HG02973 (cell line): Measurements from ENCODE around the gene PSME2.

ENCODE experiments used
- ATAC-seq: cut with Tn5 transposase; IDR thresholded peaks from one replicate; pipeline ENCODE4 v1.9.1; 2021; ENCODE audit warnings: moderate library complexity; ENCODE audit not compliant: unreplicated experiment

PSME2 gene

DNA sequence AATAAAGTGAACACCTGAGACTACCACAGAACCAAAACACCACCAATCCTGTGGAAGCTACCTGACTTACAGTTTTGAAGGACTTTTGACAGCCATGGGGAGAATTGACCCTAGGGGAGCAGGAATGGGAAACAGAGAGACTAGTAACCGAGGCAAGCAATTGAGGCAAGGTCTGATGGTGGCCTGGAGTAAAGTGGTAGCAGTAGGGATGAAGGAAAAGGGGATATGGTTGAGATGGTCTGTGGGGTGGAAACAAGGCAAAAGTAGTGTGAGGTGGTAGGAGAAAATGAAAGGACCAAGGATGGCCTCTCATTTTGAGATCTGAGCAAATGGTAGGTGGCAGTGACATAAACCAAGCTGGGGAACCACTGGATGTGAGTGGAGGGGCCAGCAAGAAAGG is 10.4 kb upstream of the PSME2 start:
- no peak for ATAC-seq

DNA sequence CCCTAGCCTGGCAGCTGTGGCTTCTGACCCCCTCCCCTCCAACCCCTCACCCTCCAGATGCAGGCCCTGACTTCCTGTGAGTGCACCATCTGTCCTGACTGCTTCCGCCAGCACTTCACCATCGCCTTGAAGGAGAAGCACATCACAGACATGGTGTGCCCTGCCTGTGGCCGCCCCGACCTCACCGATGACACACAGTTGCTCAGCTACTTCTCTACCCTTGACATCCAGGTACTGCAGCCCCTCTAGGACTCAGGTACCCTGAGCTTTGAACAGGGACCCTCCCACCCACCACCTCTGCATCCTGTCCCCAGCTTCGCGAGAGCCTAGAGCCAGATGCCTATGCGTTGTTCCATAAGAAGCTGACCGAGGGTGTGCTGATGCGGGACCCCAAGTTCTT is 8.7 kb upstream of the PSME2 start:
- ATAC-seq: no peak

DNA sequence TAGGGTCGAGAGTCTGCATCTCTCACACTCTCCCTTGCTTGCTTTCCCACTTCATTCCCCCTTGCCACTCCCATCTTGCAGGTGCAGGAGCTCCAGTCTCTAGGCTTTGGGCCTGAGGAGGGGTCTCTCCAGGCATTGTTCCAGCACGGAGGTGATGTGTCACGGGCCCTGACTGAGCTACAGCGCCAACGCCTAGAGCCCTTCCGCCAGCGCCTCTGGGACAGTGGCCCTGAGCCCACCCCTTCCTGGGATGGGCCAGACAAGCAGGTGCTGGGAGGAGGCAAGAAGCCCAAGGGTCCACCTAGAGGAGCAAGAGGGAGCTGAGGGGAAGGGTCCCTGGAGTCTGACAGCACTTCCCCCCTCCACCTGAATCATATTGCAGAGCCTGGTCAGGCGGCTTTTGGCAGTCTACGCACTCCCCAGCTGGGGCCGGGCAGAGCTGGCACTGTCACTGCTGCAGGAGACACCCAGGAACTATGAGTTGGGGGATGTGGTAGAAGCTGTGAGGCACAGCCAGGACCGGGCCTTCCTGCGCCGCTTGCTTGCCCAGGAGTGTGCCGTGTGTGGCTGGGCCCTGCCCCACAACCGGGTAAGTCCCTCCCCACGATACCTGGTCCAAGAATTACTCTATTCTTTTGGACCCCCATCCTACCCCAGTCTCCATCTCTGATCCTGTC is 5.1 kb upstream of the PSME2 start:
- ATAC-seq: no peak

DNA sequence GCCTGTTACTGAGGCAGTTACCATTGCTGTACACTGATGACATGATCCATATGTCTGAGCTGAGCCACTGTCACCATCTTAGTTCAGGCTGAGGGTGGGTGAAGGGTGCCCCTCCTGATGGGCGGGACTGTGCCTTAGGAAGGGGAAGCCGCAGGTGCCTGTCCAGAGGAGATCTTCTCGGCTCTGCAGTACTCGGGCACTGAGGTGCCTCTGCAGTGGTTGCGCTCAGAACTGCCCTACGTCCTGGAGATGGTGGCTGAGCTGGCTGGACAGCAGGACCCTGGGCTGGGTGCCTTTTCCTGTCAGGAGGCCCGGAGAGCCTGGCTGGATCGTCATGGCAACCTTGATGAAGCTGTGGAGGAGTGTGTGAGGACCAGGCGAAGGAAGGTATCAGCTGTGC is 4.6 kb upstream of the PSME2 start:
- no peak for ATAC-seq

DNA sequence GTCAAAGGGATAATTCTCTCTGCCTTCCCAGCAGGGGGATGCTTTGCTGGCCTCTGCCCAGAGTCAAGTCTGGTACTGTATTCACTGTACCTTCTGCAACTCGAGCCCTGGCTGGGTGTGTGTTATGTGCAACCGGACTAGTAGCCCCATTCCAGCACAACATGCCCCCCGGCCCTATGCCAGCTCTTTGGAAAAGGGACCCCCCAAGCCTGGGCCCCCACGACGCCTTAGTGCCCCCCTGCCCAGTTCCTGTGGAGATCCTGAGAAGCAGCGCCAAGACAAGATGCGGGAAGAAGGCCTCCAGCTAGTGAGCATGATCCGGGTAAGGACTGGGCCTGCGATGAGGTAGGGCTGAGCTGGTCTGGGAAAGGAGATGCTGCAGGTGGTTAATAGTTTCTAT is 4.2 kb upstream of the PSME2 start:
- ATAC-seq: no peak

DNA sequence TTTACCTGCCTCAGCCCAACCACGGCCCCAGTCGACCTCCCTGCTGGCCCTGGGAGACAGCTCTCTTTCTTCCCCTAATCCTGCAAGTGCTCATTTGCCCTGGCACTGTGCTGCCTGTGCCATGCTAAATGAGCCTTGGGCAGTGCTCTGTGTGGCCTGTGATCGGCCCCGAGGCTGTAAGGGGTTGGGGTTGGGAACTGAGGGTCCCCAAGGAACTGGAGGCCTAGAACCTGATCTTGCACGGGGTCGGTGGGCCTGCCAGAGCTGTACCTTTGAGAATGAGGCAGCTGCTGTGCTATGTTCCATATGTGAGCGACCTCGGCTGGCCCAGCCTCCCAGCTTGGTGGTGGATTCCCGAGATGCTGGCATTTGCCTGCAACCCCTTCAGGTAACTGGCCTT is 3.7 kb upstream of the PSME2 start:
- no peak for ATAC-seq

DNA sequence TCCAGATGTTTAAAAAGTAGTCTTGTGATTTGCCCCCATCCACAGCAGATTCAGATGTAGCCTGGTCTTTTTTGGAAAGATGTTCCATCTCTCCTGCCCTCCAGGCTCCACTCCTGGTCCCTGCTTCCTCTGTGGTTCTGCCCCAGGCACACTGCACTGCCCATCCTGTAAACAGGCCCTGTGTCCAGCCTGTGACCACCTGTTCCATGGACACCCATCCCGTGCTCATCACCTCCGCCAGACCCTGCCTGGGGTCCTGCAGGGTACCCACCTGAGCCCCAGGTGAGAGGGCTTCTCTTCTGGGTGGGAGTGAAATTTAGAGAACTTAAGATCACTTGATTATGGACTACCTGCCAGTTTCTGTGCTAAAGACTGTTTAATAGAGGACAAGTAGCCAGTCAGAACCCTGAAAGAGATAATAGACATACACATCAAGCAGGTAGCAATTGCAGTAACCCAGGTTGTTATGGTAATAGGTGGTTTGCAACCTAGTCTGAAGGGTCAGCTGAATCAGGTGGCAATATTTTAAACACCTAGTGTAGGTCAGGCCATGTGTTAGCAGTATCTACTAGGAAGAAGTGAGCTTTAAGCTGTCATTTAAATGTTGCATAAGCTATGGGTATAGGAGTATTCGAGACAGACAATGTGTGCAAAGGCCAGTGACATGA is 3.0 kb upstream of the PSME2 start:
- no peak for ATAC-seq

DNA sequence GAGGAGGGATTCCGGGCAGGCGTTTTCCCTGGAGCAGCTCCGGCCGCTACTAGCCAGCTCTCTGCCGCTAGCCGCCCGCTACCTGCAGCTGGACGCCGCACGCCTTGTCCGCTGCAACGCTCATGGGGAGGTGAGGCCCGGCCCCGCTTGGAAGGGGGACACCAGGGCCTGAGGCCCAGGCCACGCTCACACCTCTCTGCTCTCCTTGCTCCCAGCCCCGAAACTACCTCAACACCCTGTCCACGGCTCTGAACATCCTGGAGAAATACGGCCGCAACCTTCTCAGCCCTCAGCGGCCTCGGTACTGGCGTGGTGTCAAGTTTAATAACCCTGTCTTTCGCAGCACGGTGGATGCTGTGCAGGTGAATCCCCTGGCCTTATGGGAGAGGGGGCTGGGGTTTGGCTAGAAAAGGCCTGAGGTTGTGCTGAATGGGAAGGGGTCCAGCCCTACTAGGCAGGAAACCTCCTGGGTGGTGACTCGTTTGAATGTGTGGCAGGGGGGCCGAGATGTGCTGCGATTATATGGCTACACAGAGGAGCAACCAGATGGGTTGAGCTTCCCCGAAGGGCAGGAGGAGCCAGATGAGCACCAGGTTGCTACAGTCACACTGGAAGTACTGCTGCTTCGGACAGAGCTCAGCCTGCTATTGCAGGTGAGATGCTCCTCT is 1.5 kb upstream of the PSME2 start:
- no peak for ATAC-seq

DNA sequence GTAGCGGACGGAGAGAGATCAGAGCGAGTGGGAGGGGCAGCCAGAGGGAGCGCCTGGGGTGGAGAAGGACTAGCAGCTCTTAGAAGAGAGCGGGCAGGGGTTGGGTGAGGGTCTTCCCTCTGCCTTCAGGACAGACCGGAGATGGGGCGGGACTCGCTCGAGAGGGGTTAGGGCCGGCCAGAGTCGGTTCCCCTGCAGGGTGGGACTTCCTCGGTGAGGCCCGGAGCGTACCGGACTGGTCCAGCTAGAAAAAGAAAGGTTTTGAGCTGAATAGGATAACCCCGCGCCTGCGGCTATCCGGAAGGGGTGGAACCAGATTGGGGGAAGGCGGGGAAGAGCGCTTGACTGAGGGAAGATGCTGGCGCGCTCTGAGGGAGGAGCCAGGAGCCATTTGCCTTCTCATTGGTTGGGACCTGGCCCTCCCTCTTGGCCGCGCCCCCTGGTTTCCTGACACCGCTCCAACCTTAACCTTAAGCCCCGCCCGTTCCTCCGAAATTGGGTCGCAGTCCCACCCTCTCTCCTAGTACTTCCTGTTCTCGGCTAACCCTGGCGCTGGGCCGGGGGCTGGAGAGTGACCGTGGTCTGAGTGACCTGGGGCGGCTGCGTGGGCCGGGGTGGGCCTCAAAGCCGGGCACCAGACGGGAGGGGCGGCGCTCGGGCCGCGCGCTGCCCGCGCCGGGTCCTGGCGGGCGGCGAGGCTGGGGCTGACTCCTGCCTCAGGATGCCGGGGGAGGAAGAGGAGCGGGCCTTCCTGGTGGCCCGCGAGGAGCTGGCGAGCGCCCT is 759 bp upstream of the PSME2 start, which contains the start of gene RNF31:
Gene RNF31, plus strand, starts transcription at position 521 of the 783 bp plus-strand sequence. Its CDS starts 201 bp downstream, at position 722.
- peak; percentile 77 for ATAC-seq

DNA sequence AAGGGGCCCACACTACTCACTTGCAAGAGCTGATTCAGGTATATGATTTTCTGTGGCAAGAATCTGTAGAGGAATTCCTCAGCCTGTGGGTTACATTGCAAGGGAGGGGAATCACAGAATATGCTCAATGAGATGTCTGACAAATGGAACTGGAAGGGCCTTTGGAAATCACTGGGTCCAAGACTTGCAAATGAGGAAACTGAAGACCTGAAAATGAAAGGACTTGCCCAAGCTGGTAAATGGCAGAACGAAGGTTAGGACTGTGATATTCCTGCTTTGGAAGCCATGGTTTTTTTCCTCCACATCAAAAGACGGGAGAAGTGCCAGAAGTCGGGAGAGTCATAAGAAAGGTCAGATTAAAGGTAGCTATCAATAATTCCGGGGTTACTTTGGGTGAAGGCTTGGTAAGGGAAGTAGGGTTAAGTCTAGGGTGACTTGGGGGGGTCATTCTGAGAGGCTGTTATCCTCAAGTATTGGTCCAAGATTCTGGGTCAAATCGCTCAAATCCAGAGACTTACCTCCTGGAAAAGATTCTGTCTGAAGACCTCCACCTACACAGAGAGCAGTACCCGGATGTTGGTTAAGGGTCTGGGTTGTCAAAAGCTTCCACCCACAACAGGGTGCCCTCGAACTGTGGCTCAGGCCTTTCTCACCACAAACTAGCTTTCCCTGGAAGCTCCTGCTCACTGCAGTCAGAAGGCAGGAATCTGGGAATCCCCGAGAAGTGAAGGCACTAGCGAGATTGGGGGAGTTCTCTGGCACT is 539 bp downstream of the PSME2 start:
- no peak for ATAC-seq

DNA sequence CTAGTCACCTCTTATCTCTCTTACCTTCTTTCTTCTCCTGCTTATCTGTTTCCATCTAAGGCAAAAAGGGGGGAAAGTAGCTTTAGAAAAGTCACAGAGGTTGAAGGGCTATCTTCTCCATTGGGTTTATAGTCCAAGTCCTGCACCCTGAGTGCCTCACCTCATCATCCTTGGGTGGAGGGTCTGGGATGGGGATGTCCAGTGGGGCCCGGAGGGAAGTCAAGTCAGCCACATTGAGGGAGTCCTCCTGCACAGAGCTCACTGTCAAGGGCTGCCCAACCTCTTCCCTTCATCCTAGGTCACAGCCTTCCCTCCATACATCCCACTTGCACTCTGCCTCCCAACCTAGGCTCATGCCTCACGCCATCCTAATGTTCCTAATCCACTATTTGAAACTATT is 1.2 kb downstream of the PSME2 start:
- ATAC-seq: no peak

DNA sequence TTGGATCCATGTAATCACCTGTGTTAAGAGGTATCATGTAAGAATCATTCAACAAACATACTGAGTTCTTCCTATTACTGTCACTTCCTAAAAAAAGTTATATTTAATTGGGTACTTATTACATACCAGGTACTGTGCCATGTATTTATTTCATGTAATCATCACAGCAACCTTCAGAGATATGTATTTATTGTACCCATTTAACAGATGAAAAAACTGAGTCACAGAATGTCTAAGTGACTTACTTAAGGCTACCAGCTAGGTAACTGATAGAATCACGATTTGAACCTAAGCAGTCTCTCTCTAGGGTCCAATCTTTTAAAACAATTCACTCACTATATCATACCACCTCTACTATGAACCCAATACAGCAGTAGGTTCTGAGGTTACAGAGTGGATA is 2.0 kb downstream of the PSME2 start:
- no peak for ATAC-seq

DNA sequence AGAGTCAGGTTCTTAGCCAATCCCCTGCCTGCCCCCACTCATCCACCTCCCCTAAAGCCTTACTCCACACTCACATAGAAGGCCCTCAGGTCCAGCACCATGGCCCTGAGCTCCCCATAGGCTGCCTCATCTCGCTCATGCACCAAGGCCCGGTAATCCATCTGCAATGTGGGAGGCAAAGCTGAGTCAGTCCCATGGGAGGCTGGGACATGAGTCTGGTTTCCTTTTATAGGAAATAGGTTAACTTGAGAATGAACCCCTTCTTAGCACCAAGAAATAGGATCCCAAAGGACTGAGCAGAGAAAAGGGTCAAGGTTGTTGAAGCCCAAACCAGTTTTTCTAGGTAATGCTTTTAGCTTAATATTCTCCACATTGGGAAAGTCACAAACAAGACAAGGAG is 2.9 kb downstream of the PSME2 start:
- no peak for ATAC-seq

DNA sequence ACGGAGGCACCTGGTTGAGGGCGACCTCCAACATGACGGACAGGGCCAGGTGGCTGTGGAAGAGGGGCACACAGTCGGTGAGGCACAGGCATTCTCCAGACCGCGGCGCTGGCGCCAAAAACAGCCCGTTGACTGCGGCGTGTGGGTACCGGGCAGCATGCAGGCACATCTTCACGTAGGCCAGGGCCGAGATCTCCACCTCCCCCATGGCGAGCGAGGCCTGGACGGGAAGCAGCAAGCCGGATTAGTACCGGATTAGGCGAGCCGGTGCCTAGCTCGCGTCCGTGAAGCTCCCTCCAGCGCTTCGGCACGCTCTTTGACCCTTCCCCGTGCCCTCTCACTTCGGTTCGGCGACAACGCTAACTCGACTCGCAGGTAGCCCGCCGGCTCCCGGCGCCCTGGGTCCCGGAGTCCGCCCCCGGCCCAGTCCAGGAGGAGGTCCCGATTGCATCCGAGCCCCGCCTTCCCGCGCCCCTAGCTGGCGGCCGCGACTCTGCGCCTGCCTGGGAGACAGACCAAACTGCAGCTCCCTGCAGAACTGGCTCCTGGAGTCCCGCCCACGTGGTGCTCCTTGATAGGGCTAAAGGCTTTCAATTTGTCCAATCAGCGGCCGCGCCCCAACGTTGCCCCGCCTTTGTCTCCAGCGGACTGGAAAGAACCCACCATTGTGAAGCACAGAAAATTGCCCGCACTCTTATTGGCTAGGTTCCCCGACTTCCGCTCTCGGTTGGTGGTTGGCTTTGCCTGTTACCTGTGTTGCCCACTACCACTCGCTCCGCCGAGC is 5.1 kb downstream of the PSME2 start, which contains the start of gene EMC9:
Gene EMC9, minus strand, starts transcription at position 495 of the 784 bp plus-strand sequence. Its CDS starts 287 bp downstream, at position 208.
- peak; percentile 74 for ATAC-seq

DNA sequence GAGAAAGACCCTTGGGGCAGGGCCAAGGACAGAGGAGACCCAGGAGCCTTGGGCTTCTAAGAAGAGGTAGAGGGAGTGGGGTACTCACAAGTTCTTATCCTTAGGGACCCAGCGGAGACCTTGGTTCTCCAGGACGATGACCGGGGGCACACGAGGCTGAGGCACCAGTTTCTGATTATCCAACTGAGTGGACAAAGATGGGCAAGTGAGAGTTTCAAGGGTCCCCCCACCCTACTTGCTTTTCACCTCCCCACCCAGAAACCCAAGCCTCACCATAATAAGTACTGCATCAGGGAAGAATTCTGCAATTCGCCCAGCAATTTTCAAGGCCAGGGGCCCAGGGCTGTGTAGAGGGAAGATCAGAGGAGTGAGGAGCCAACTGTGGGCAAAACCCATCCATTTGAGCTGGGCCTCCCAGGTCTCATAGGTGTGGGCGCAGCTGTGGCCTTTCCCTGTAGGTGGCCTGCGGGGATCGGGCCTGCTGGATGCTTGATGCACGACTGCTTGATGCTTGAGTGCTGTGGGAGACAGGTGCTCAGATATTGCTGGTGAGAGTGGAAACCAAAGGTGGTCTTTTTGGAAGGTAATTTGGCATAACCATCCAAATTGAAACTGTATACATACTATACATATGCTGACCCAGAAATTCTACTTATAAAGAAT is 7.0 kb downstream of the PSME2 start:
- ATAC-seq: no peak

DNA sequence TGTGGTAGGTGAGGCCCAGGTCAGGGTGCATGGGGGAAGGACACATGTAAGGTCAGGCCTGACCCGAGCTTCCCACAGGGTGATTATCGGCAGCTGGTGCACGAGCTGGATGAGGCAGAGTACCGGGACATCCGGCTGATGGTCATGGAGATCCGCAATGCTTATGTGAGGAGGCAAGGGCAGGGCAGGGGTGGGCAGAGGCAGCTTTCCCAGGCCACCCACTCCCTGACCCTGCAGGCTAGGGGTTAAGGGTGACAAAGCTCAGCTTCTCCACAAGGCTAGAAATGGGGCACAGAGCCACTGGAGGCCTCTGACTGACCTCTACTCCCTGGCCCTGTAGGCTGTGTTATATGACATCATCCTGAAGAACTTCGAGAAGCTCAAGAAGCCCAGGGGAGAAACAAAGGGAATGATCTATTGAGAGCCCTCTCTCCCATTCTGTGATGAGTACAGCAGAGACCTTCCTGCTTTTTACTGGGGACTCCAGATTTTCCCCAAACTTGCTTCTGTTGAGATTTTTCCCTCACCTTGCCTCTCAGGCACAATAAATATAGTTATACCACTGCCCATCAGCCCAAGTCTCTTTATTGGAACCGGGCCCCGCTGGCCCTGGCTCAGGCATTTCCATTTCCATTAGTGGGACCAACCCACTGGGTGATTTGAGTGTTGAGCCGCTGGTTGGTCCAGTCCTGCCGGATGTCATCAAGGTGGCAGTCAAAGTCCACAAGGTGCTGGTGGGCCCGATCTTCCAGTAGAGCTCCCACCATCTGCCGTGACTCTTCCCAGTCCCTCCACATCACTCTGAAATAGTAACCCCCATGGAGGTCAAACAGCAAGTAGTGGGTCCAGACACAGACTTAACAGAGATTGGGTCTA is 7.8 kb downstream of the PSME2 start:
- ATAC-seq: no peak

DNA sequence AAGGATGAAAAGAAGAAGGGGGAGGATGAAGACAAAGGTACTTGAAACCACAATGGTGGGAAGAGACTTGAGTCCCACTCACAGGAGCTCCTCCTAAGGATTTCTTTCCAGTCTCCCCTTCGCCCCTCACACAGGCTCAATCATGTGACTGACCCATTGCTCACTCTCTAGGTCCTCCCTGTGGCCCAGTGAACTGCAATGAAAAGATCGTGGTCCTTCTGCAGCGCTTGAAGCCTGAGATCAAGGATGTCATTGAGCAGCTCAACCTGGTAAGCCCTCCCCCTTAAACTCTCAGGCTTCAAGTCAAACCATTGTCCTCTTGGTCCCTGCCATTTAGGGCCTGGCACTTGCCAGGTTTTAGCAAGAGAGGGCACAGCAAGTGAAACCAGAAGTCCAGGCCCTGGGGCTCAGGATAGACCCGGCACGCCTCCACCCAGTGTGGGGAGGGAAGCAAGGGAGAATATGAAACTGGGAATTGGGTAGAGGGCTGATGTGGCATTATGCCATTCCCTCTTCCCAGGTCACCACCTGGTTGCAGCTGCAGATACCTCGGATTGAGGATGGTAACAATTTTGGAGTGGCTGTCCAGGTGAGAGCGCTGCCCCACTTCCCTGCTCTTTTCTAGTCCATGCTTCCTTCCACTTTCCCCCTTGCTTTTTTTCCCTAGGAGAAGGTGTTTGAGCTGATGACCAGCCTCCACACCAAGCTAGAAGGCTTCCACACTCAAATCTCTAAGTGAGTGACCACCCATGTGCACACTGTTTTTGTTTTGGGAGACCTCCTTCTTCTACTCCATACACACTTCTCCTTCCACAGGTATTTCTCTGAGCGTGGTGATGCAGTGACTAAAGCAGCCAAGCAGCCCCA is 8.6 kb downstream of the PSME2 start:
- no peak for ATAC-seq
